T follicular helper cell (primary cell): ENCODE data around the gene COQ9.

Experiments
- DNase-seq: peaks from one replicate; pipeline ENCODE4 v3.0.0-alpha.2; 2020; ENCODE audit warnings: low read depth

The COQ9 gene

GRCh38 chr16:57473176-57473840, 26.0 kb downstream of the COQ9 start:
- DNase-seq, result no peak

- DNase-seq, result no peak
Observed at GRCh38 chr16:57473906-57474305, 26.6 kb downstream of the COQ9 start.

- no peak for DNase-seq
Observed at GRCh38 chr16:57474671-57475661, 27.7 kb downstream of the COQ9 start.

- peak; percentile 64 for DNase-seq
Observed at GRCh38 chr16:57475711-57476339, 28.5 kb downstream of the COQ9 start.

- no peak for DNase-seq
Observed at GRCh38 chr16:57476546-57477410, 29.5 kb downstream of the COQ9 start.

- DNase-seq, result no peak
Observed at GRCh38 chr16:57477531-57478202, 30.4 kb downstream of the COQ9 start.

GRCh38 chr16:57478396-57479204, 31.3 kb downstream of the COQ9 start:
- no peak for DNase-seq

GRCh38 chr16:57479205-57479975, 32.1 kb downstream of the COQ9 start:
- DNase-seq, result no peak

GRCh38 chr16:57479976-57480753, 32.9 kb downstream of the COQ9 start:
- DNase-seq, result no peak

GRCh38 chr16:57480754-57481230, 33.5 kb downstream of the COQ9 start:
- DNase-seq, result no peak

GRCh38 chr16:57481421-57481820, 34.1 kb downstream of the COQ9 start:
- DNase-seq, result no peak

- DNase-seq, result no peak
Observed at GRCh38 chr16:57482845-57483545, 35.7 kb downstream of the COQ9 start.

GRCh38 chr16:57483725-57484514, 36.6 kb downstream of the COQ9 start:
- DNase-seq, result no peak

- DNase-seq, result no peak
Observed at GRCh38 chr16:57484515-57485005, 37.3 kb downstream of the COQ9 start.

- no peak for DNase-seq
Observed at GRCh38 chr16:57485091-57485915, 38.0 kb downstream of the COQ9 start.
